Stimulated activated CD8-positive, alpha-beta memory T cell treated with anti-CD3 and anti-CD28 coated beads, Interleukin-7, amount 100 ng/mL, for 4 hours (primary cell): Measurements from ENCODE around the gene CD8B.

ENCODE experiments used
- DNase-seq, 2 donors: peaks; one replicate each; pipeline ENCODE4 v3.0.0-alpha.2; 2020; ENCODE audit warnings: low read depth in 2 of 2

The CD8B gene

DNA sequence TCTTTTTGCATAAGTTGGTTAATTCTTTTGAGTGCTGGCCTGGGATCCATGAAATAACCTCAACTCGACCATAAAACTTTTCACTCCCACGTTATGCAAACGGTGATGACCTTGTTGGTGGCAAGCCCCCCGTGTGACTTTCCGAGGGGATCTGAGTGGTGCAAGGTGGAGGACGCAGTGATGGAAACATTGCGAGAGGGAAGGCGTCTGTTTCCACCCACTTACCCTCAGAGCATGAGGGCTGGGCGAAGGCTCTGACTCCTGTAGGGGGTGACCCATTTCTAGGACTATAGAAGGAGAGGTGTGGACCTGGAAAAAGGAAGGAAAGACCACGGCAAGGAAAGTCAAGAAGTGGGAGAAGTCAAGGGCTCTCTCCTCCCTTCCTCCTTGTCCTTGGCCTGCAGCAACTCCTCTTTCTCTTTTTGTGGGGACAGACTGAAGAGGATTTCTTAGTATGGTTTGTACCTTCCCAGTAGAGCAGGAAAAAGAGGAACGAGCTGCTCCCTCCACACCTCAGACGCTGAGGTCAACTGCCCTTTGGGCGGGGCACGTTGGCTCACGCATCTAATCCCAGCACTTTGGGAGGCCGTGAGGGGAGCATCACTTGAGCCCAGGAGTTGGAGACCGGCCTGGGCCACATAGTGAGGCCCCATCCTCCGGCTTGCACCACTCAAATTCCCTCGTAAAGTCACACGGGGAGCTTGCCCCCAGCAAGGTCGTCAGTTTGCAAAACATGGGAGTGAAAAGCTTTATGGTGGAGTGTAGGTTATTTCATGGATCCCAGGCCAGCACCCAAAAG is 55.4 kb downstream of the CD8B start:
- DNase-seq: peak in 1 of 2 donors; percentile 57

DNA sequence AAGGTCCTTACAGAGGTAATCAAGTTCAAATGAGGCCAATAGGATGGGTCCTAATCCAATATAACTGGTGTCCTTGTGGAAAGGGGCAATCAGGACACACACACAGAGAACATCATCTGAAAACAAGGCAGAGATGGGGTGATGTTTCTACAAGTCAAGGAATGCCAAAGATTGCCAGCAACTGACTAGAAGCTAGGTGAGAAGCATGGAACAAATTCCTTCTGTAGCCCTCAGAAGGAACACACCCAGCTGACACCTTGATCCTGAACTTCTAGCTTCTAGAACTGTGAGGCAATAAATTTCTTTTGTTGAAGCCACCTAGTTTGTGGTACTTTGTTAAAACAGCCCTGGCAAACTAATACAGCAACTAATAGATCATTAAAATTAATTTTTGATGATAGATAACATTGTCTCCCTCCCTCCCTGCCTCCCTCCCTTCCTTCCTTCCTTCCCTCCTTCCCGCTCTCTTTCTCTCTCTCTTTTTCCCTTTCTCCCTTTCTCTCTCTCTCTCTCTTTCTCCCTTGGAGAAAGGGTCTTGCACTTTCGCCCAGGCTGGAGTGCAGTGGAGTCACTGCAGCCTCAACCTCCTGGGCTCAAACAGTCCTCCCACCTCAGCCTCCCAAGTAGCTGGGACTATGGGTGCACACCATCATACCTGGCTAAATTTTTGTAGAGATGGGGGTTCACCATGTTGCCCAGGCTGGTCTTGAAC is 60.7 kb downstream of the CD8B start:
- no peak for DNase-seq

DNA sequence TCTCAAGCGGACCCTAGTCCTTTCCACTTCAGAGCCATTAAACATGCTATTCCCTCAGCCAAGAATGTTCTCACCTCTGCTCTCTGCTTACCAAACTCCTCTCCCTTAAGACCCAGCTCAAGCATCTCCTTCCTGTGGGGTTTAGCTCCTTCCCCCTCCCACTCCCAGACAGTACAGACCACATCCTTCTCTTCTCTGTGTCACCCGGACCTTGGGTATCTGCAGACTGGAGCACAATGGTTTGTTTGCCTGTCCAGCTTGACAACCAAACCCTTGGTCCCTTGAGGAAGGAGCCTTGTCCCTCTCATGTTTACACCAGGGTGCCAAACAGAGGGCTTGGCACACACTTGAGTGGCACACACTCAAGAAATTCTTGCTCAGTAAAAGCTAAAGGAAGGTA is 66.8 kb downstream of the CD8B start:
- no peak for DNase-seq

DNA sequence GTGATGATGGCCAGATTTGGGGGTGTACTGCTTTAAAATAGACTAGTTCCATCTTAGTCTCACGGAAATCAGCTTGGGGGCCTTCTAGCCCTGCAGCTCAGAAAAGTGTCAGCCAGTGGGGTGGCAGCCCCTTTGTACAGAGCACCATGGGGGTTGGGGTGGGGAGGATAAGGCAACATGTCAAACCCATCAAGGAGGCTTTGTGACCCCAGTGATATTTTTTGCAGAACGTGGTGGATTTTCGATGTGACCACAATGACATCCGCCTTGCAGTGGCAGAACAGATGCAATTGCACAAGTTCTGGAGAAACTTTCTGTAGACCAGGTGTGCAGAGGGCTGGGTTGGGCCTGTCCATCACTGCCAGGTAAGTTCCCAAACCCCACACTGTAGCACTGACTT is 67.9 kb downstream of the CD8B start:
- no peak for DNase-seq

DNA sequence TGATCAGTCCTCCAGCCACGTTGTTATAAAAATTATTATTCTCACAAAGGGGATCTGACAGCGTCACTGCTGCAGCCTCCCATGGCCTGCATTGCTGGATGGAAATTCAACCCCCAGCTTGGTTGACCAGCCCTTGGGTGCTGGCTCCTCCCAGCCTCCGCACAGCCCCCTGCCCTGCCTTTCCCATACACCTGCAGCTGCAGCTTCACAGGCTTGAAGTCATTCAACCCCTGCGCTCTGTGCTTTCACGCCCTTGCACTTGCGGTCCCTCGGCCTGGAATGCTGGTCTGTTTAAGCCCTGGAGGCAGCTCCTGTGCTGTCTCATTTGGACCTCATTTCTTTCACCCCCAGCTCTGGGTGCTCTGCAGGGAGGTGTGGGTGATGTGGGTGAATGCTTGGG is 70.1 kb downstream of the CD8B start:
- no peak for DNase-seq

DNA sequence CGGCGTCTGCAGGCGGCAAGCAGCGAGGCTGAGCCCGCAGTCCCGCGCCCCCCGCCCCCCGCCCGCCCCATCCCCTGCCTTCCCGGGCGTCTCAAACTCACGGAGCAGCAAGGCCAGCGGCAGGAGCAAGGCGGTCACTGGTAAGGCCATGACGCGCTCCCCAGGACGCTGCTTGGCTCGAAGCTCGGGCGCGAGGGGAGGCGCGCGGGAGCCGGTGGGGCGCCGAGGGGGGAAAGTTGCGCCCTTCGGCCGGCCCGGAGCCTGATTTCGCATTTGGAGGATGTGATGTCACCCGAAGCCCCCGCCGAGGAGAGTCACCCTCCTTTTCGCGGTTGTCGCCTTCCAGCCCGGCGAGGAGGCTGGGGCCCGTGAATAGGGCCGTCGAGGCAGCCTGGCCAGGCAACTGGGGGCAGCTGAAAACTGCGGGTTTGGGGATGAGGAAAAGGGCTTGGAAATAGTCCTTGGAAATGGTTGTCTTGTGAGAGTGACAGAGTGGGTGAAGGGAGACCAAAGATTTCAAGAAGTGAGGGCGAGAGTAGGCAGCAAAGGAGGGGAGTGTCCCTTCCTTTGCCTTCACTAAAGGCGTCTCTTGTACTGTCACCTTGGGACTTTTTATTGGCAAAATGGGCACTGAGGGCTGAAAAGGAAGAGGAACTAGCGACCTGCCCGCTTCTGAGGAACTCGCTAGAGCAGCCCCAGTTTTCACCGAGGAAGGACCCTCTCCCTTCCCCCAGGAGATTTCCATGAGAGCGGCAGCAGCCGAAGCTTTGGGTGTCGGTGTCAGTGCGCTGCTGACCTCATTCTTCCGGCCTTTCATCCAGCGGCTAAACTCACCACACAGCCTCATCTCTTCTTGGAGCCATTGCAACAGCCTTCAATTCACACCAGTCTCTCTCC is 70.8 kb downstream of the CD8B start, which contains the start of gene CD8A:
CD8A (minus strand) TSS at position 238 of the 897 bp plus-strand sequence; CDS start at position 150, 88 bp downstream.
- peak in 1 of 2 donors; percentile 72 for DNase-seq

DNA sequence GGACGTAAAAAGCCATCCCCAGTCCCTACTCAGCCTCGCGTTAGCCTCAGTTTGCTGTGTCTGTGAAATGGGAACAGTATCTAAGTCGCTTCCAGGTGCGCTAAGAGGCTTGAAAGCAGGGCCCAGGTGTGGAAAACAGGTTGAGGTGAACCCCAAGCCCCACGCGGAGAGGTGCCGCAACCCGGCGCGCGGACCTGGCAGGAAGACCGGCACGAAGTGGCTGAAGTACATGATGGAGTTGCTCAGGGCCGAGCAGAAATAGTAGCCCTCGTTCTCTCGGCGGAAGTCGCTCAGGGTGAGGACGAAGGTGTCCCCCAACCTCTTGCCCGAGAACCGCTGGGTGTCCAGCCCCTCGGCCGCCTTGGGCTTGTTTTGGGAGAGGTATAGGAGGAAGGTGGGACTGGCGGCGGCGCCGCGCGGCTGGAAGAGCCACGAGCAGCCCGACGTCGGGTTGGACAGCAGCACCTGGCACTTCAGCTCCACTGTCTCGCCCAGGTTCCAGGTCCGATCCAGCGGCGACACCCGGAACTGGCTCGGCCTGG is 71.5 kb downstream of the CD8B start:
- DNase-seq: no peak

DNA sequence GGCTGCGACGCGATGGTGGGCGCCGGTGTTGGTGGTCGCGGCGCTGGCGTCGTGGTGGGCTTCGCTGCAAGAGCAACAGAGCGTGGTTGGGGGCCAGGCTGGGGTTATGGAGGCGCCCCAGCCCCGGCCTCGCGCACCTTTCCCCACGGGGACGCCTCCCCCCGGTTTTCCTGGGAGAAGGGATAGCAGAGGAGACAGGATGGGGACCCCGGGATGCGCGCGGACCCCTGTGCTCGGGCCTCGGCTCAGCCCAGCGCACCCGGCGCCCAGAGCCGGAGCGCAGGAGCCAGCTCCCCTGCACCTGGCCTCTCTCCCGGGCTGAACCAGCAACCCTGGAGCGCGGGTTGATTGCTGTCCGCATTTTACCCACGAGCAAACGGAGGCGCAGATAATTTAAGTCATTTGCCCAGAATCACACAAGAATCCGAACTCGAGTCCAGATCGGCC is 72.0 kb downstream of the CD8B start:
- DNase-seq: no peak

DNA sequence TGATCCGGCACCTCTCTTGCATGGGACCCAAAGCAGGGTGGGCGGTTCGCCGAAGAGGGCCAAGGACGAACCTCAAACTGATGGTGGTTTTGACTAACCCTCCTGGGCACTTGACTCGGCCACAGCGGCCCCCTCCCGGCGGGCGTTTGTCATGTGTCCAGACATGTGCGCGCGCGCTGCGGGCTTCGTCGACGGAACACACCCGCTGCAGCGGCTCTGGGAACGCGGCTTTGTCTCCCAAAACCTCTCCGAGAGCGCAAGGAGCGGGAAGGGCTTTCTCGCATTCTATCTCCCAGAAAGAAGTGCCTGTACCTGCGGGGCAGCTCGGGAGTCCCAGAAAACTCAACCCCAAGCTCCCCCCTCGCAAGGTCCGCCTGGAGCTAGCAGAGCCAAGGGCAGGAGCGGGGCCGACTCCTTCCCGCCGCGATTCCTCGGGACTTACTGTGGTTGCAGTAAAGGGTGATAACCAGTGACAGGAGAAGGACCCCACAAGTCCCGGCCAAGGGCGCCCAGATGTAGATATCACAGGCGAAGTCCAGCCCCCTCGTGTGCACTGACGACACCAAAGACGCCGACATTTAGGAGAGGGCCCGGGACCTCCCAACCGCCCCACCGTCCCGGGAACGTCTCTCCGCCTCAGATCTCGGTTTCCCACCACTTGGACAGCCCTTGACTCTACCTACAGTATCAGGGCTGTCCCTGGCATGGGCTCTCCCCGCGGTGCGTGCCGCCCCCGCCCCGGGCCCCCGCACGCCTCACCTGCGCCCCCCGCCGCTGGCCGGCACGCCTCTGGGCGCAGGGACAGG is 72.6 kb downstream of the CD8B start:
- DNase-seq: no peak

DNA sequence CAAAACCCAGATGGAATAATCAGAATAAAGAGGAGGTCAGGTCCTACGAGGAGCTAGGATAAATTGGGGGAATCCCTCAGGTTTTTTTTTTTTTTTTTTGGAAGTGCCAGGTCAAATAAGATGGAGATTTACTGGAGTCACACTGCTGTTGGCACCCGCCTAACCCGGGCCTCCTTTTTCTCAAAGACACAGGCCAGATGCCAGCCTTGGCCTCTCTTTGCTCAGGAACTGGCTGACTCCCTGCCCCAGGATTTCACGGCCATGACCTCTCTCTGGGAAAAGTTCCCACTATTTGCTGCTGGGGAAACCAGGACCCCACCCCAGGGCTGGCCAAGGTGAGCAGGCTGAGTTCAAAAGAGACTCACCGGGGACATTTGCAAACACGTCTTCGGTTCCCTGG is 73.5 kb downstream of the CD8B start:
- DNase-seq: no peak

DNA sequence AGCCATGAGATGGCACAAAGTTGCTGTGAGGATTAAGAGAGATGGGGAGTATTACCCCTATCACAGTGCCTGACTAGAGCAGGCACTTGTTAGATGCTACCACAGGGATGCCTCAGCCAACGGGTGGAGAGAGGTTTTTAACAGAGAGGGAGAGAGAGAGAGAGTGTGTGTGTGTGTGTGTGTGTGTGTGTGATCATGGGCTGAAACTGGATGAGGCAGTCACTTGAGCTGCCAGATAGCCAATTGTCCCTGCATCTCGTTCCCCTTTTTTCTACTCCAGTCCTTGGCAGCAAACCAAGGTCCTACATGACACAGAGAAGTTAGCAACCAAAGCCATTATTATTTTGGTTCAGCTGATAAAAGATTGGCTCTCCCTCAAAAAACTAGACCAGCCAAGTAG is 74.0 kb downstream of the CD8B start:
- no peak for DNase-seq

DNA sequence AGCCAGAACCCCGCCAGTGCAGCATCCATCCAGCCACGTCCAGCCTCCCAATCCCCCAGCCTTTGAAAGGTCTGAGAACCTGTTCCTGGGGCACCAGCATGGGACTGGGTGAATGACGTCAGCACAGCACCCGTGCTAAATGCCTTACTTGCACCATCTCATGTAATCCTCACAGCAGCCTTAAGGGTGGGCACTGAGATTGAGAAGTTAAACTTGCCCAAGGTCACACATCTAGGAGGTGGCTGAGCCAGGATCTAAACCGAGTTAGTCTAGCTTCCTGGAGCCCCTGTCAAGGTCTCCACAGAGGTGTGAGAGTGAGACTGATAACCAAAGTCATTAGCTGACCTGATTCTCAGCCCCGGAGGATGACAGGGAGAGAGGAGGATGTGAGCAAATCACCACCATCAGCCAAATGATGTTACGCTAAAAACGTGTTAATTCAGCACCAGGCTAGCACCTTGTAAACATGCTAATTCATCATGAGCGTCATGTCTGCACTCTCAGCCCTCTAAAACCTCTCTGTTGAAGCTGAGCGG is 75.6 kb downstream of the CD8B start:
- no peak for DNase-seq

DNA sequence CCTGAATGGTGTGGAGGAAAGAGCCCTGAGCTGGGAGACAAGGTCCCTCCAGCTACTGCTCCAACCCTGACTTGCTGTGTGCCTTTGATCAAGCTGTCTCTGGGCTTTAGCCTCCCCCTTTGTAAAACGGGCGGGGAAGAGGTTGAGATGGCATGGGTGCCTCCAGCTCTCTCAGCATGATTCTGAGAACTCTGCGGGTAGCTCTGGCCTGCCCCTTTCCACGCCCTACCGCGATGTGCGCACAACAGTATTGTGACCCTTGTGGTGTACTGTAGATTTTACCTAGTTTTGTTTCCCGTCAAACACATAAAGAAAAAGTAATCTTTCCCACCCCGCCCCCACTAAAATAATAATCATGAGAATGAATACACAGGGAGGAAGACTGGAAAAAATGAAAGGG is 76.2 kb downstream of the CD8B start:
- peak; percentile 75 to 80 for DNase-seq

DNA sequence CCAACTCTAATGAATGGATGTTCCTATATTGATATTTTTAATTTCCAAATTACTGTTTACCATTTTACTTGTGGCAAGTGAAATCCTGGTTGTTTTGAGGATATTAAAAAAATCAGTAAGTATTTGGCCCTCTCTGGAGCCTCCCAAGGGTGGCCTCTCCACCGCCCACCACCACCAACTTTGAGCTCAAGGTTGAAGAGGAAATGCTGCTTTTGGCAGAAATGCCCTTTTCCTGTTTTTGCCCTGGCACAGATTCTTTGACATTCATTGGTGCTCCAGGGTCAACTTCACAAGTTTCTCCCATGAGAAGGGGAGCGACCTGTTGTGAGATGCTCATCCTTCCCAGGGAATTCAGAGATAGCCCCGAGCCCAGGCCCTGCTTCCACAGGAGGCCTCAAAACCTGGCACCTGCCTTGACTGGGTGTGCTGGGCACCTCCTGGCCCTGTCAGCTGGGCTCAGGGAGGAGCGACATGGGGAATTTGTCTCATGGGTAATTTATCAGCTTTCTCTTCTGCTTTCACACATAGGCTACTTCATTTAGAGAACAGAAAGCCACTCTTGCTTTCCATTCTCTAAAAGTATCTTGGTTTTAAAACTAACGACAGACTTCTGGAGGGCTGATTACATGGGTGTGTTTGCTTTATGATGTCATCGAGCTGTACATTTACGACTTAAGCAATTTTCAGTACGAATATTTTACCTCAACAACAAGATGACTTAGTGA is 77.9 kb downstream of the CD8B start:
- DNase-seq: no peak

DNA sequence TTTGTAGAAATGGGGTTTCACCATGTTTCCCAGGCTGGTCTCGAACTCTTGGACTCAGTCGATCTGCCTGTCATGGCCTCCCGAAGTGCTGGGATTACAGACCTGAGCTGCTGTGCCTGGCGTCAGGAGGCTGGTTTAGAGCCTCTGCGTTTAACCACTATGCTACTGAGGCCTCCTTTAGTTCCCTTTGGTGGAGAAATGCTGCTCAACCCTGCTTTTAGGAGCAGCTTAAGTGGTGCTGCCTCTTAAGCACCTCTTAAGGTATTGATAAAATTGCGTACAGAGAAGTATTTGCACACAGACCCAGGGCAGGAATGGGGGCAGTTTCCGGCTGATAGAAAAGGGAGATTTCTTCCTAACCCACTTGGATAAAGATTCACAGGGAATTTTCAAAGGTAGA is 78.9 kb downstream of the CD8B start:
- no peak for DNase-seq

DNA sequence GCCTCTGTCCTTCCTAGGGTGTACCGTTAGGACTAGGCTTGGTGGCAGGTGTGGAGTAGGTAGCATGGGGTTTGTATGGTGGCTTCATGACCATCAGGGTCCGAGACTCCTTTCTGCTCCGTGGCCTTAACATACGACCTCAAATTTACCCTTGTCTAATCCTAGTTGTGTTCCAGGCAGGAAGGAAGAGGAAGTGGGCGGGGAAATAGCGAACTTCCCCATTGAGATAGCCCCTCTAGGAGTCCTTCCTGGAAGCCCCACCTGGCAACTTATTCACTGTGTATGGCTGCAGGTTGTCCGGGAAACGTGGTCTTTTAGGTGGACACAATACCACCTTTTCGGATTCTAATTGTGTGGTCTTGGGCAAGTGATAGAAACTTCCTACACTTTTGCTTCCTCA is 80.3 kb downstream of the CD8B start:
- no peak for DNase-seq

DNA sequence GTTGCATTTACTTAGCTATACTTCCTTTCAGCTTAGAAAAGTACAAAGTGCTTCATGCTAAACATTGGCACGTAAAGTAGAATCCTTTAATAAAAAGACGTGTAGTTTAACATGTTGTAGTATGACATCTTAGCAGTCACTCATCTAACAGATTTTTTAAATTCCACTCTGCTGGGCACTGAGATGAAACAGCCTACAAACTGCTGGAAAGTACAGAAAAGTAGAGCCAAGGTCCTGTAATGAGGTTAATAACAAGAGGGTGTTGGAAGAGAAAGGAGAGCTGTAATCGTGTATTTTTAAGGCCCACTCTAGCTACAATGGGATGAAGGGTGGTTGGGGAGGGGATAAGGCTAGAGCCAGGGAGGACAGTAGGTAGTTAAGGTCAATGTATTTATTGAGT is 81.7 kb downstream of the CD8B start:
- no peak for DNase-seq

DNA sequence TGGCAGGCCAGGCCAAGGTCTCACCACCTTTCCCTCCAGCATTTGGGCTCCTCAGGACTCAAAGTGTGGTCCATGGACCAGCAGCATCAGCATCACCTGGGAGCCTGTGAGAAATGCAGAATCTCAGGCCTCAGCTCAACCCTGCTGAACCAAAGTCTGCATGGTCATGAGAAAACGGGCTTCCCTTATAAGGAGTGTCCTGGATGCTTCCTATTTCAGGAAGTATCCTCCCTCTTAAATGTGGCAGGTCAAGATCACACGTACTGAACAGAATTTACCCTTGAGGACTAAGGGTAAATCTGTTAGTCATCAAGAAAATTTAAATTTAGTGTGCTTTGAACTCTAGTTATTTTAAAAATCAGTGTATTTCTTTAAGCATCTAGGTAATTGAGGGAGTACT is 82.7 kb downstream of the CD8B start:
- no peak for DNase-seq

DNA sequence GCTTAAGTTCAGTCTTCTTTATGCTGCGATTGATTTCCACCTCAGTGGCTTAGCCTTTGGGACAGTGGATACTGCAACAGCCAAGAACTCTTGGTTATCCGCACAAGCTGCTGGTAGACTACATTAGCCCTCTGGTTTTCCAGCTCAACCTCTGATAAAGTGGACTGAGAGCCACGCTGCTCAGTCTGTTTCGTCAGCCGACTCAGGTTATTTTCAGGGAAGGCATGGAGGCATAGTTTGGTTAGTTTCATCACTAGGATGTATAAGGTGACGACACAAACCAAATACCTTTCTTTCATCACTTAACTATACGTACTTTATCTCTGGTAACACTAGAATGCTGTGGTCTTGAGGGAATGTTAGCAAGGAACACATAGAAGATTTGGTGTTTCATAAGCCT is 85.2 kb downstream of the CD8B start:
- no peak for DNase-seq

DNA sequence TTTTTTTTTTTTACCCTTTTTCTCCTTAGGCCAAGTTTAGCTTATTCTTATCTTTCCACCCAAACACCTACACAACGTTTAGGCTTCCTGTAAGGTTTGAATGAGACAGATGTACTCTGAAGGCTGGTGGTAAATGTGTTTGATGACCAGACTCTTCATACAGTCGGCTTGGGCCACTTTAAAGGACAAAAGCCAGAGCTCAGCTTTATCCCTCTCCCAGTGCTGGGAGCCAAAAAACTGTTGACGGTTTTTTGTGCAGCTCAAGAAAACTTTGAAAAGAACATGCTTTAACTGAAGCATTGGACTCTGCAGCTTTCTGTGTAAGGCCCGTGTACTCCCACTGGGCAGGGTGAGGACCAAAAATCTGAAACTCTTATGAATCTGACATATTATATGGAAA is 86.3 kb downstream of the CD8B start:
- no peak for DNase-seq
